Cardiac septum (tissue), 1 donor: ENCODE data around the gene NUP35. TPM values are rescaled to one million over a fixed set of nuclear protein-coding genes. Genes with fewer than 3 reads are reported as not detected.

Experiments
- DNase-seq: peaks from one replicate; pipeline ENCODE4 v3.0.0-alpha.2; 2020; ENCODE audit warnings: low spot score
- intact Hi-C: fragments of 100-400 bp; cut with DNase I; formaldehyde crosslinking; loops from one replicate; pipeline ENCODE4 v1.14.0; 2022
- total RNA-seq: library from RNA; stranded (reverse); fragmentation: NEBNext Ultra II Directional; extraction: Animal tissue kit (Norgen Biotek cat#: 25700); gene quantifications from one replicate; pipeline ENCODE4 v1.2.1, GENCODE V29; 2021
- donor health status: DM: no; HTN: no; CAD: no.

NUP35 gene
- total RNA-seq, 1 donor from 2014 or later = 7.0 TPM

GRCh38 chr2:183195397-183195796 lies 71.2 kb downstream of the NUP35 start:
- no peak for DNase-seq
- intact Hi-C loops = no loop called here

GRCh38 chr2:183195998-183196409 lies 71.8 kb downstream of the NUP35 start:
- DNase-seq = no peak
- intact Hi-C loops = no loop called here

- intact Hi-C loops = no loop called here
- DNase-seq = no peak
Observed at GRCh38 chr2:183204397-183204796, 80.2 kb downstream of the NUP35 start.

- intact Hi-C loops = no loop called here
- no peak for DNase-seq
Observed at GRCh38 chr2:183207110-183207509, 82.9 kb downstream of the NUP35 start.

GRCh38 chr2:183209395-183210028 lies 85.3 kb downstream of the NUP35 start:
- intact Hi-C loops = no loop called here
- no peak for DNase-seq

Other genes with a start within 250 kb of the NUP35 start
- gene NCKAP1, start 86.0 kb upstream of the NUP35 start, total RNA-seq = 153 TPM
- 8.6 TPM for gene DUSP19, start 45.7 kb upstream of the NUP35 start, total RNA-seq